IMR-90 (cell line): ENCODE data around the gene ELAVL1.

Experiments
- CHD1 ChIP-seq: IDR thresholded peaks from 2 replicates; pipeline ENCODE4 v1.6.1; 2012; ENCODE audit warnings: low read depth, low read length, improper control_type of control experiment
- ELK1 ChIP-seq: fragments of 150-350 bp; IDR thresholded peaks from 2 replicates; pipeline ENCODE4 v1.6.1; 2016; ENCODE audit warnings: low read depth, mild to moderate bottlenecking, low read length, moderate library complexity, borderline replicate concordance
- FOS ChIP-seq: fragments of 150-350 bp; IDR thresholded peaks from 2 replicates; pipeline ENCODE4 v1.6.1; 2016; ENCODE audit warnings: low read depth, low read length
- MAFK ChIP-seq: IDR thresholded peaks from 2 replicates; pipeline ENCODE4 v1.6.1; 2012; ENCODE audit warnings: low read depth, low read length, improper control_type of control experiment
- MXI1 ChIP-seq: IDR thresholded peaks from 2 replicates; pipeline ENCODE4 v1.6.1; 2012; ENCODE audit warnings: low read depth, mild to moderate bottlenecking, low read length, moderate library complexity, borderline replicate concordance
- POLR2A ChIP-seq: IDR thresholded peaks from 2 replicates; pipeline ENCODE4 v1.6.1; 2012; ENCODE audit warnings: mild to moderate bottlenecking, low read depth, low read length
- RAD21 ChIP-seq: IDR thresholded peaks from 2 replicates; pipeline ENCODE4 v1.6.1; 2012; ENCODE audit warnings: low read length, improper control_type of control experiment
- RCOR1 ChIP-seq: IDR thresholded peaks from 2 replicates; pipeline ENCODE4 v1.6.1; 2012; ENCODE audit warnings: mild to moderate bottlenecking, low read length, improper control_type of control experiment; ENCODE audit not compliant: insufficient replicate concordance
- RFX5 ChIP-seq: IDR thresholded peaks from 2 replicates; pipeline ENCODE4 v1.8.0; 2012; ENCODE audit warnings: low read depth, mild to moderate bottlenecking, low read length, moderate library complexity
- SMC3 ChIP-seq: fragments of 150-350 bp; IDR thresholded peaks from 2 replicates; pipeline ENCODE4 v1.6.1; 2016; ENCODE audit warnings: low read depth, mild to moderate bottlenecking, antibody characterized with exemption, low read length, moderate library complexity
- TF ChIP-seq, protein P1 (sequence below): conservative IDR thresholded peaks from 2 replicates; pipeline ENCODE4 v1.5.1; 2012; ENCODE audit warnings: mild to moderate bottlenecking, low read depth, low read length, improper control_type of control experiment
- TF ChIP-seq, protein P2 (sequence below): fragments of 150-350 bp; IDR thresholded peaks from 2 replicates; pipeline ENCODE4 v1.6.1; 2017; ENCODE audit warnings: mild to moderate bottlenecking, antibody characterized with exemption, low read length, low read depth

DNA sequence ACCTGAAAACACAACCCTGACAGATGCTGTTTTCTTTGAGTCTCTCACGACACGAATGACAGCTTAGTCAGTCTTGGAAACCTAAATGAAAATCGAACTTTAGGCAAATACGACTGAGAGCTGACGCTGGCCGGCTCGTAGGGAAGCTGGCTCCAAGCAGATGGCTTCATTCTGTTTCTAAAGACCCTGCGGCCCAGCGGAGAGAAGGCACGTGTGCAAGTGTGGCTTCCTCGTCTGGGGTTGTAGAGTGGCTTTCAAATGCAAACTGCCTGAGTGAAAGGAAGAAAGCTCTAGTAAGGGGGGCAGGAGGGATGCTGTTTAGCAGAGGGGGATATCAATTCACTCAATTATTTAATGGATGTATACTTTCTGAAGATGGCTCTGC is 35.9 kb downstream of the ELAVL1 start:
- no peak for TF ChIP-seq ELK1
- TF ChIP-seq, protein P1, sequence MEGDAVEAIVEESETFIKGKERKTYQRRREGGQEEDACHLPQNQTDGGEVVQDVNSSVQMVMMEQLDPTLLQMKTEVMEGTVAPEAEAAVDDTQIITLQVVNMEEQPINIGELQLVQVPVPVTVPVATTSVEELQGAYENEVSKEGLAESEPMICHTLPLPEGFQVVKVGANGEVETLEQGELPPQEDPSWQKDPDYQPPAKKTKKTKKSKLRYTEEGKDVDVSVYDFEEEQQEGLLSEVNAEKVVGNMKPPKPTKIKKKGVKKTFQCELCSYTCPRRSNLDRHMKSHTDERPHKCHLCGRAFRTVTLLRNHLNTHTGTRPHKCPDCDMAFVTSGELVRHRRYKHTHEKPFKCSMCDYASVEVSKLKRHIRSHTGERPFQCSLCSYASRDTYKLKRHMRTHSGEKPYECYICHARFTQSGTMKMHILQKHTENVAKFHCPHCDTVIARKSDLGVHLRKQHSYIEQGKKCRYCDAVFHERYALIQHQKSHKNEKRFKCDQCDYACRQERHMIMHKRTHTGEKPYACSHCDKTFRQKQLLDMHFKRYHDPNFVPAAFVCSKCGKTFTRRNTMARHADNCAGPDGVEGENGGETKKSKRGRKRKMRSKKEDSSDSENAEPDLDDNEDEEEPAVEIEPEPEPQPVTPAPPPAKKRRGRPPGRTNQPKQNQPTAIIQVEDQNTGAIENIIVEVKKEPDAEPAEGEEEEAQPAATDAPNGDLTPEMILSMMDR, result no peak
- no peak for TF ChIP-seq POLR2A
- TF ChIP-seq MAFK, result no peak
- TF ChIP-seq MXI1, result no peak
- no peak for TF ChIP-seq SMC3
- TF ChIP-seq, protein P2, sequence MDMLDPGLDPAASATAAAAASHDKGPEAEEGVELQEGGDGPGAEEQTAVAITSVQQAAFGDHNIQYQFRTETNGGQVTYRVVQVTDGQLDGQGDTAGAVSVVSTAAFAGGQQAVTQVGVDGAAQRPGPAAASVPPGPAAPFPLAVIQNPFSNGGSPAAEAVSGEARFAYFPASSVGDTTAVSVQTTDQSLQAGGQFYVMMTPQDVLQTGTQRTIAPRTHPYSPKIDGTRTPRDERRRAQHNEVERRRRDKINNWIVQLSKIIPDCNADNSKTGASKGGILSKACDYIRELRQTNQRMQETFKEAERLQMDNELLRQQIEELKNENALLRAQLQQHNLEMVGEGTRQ, result no peak
- no peak for TF ChIP-seq RAD21
- no peak for TF ChIP-seq FOS
- no peak for TF ChIP-seq RFX5
- no peak for TF ChIP-seq RCOR1
- TF ChIP-seq CHD1, result no peak
